ENCODE data around the gene RANBP1.

RANBP1 gene

GRCh38 chr22:20137671-20138416 is 21.9 kb downstream of the RANBP1 start:
- peak overlapping the region in 1 of 5 donors; percentile 43 for H3K9ac ChIP-seq (ENCODE audit: low read length in 5 of 5)
- peaks cover 0 to 45% (median 24%) of the 10 kb centered on the region in 5 donors for H3K36me3 ChIP-seq (ENCODE audit: control insufficient read depth in 5 of 5, insufficient read depth in 5 of 5, low read length in 5 of 5)
- no peaks in the 10 kb centered on the region for H3K9me3 ChIP-seq (ENCODE audit: control insufficient read depth in 5 of 5, low read length in 5 of 5)
- no peak overlapping the region for H3K4me3 ChIP-seq (ENCODE audit: low read depth in 1 of 5, low read length in 5 of 5)
- H3K27ac ChIP-seq (ENCODE audit: low read depth, low read length) = no peak overlapping the region
- H3K27me3 ChIP-seq (ENCODE audit: control insufficient read depth in 5 of 5, insufficient read depth in 4 of 5, low read length in 5 of 5) = no peaks in the 10 kb centered on the region
- peaks cover 6 to 54% (median 52%) of the 10 kb centered on the region in 5 donors for H3K4me1 ChIP-seq (ENCODE audit: control insufficient read depth in 5 of 5, insufficient read depth in 5 of 5, low read length in 5 of 5)

GRCh38 chr22:20138417-20138738 is 22.5 kb downstream of the RANBP1 start:
- Histone ChIP-seq H3K27ac (ENCODE audit: low read depth, low read length) (no peak overlapping the region), H3K9me3 (ENCODE audit: control insufficient read depth in 5 of 5, low read length in 5 of 5) (no peaks in the 10 kb centered on the region), H3K4me3 (ENCODE audit: low read depth in 1 of 5, low read length in 5 of 5) (no peak overlapping the region)

DNA sequence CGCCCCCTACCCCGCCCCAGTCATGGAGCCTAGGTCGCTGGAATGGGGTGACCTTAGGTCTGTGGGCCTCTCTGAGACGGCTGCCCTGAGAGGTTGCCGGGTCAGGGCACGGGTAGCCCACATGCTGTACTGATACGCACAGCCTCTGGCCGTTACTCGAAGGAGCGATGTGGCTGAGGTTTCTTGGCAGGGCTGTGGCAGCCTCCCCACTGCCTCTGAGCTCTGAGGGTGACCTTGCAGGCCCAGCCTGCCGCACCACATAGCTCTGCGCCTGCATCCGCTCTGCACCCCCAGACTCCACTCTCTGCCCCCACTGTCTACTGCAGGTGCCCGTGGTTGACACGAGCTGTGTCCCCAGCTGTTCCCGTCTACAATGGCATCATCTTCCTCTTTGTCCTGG is 23.0 kb downstream of the RANBP1 start:
- H3K4me3 ChIP-seq (ENCODE audit: low read depth in 1 of 5, low read length in 5 of 5) = no peak overlapping the region
- H3K27ac ChIP-seq (ENCODE audit: low read depth, low read length) = no peak overlapping the region
- peaks cover 6 to 44% (median 42%) of the 10 kb centered on the region in 5 donors for H3K4me1 ChIP-seq (ENCODE audit: control insufficient read depth in 5 of 5, insufficient read depth in 5 of 5, low read length in 5 of 5)
- no peaks in the 10 kb centered on the region for H3K9me3 ChIP-seq (ENCODE audit: control insufficient read depth in 5 of 5, low read length in 5 of 5)
- H3K9ac ChIP-seq (ENCODE audit: low read length in 5 of 5) = no peak overlapping the region
- peaks cover 0 to 55% (median 32%) of the 10 kb centered on the region in 5 donors for H3K36me3 ChIP-seq (ENCODE audit: control insufficient read depth in 5 of 5, insufficient read depth in 5 of 5, low read length in 5 of 5)
- H3K27me3 ChIP-seq (ENCODE audit: control insufficient read depth in 5 of 5, insufficient read depth in 4 of 5, low read length in 5 of 5) = no peaks in the 10 kb centered on the region

More at GRCh38 chr22:20138417-20138738, 22.5 kb downstream of the RANBP1 start:
- Histone ChIP-seq H3K27me3 (ENCODE audit: control insufficient read depth in 5 of 5, insufficient read depth in 4 of 5, low read length in 5 of 5) (no peaks in the 10 kb centered on the region), H3K4me1 (ENCODE audit: control insufficient read depth in 5 of 5, insufficient read depth in 5 of 5, low read length in 5 of 5) (peaks cover 6 to 49% (median 47%) of the 10 kb centered on the region in 5 donors), H3K36me3 (ENCODE audit: control insufficient read depth in 5 of 5, insufficient read depth in 5 of 5, low read length in 5 of 5) (peaks cover 0 to 50% (median 27%) of the 10 kb centered on the region in 5 donors), H3K9ac (ENCODE audit: low read length in 5 of 5) (no peak overlapping the region)

GRCh38 chr22:20139391-20140106 is 23.6 kb downstream of the RANBP1 start:
- peaks cover 0 to 61% (median 37%) of the 10 kb centered on the region in 5 donors for H3K36me3 ChIP-seq (ENCODE audit: control insufficient read depth in 5 of 5, insufficient read depth in 5 of 5, low read length in 5 of 5)
- no peak overlapping the region for H3K27ac ChIP-seq (ENCODE audit: low read depth, low read length)
- no peaks in the 10 kb centered on the region for H3K27me3 ChIP-seq (ENCODE audit: control insufficient read depth in 5 of 5, insufficient read depth in 4 of 5, low read length in 5 of 5)

GRCh38 chr22:20140107-20140445 is 24.2 kb downstream of the RANBP1 start:
- Histone ChIP-seq H3K4me1 (ENCODE audit: control insufficient read depth in 5 of 5, insufficient read depth in 5 of 5, low read length in 5 of 5) (peaks cover 6 to 33% (median 31%) of the 10 kb centered on the region in 5 donors), H3K36me3 (ENCODE audit: control insufficient read depth in 5 of 5, insufficient read depth in 5 of 5, low read length in 5 of 5) (peaks cover 0 to 65% (median 37%) of the 10 kb centered on the region in 5 donors), H3K9ac (ENCODE audit: low read length in 5 of 5) (no peak overlapping the region), H3K9me3 (ENCODE audit: control insufficient read depth in 5 of 5, low read length in 5 of 5) (no peaks in the 10 kb centered on the region), H3K27ac (ENCODE audit: low read depth, low read length) (no peak overlapping the region), H3K27me3 (ENCODE audit: control insufficient read depth in 5 of 5, insufficient read depth in 4 of 5, low read length in 5 of 5) (no peaks in the 10 kb centered on the region), H3K4me3 (ENCODE audit: low read depth in 1 of 5, low read length in 5 of 5) (no peak overlapping the region)

More at GRCh38 chr22:20139391-20140106, 23.6 kb downstream of the RANBP1 start:
- H3K9ac ChIP-seq (ENCODE audit: low read length in 5 of 5) = no peak overlapping the region
- H3K4me3 ChIP-seq (ENCODE audit: low read depth in 1 of 5, low read length in 5 of 5) = no peak overlapping the region
- peaks cover 6 to 37% (median 36%) of the 10 kb centered on the region in 5 donors for H3K4me1 ChIP-seq (ENCODE audit: control insufficient read depth in 5 of 5, insufficient read depth in 5 of 5, low read length in 5 of 5)
- no peaks in the 10 kb centered on the region for H3K9me3 ChIP-seq (ENCODE audit: control insufficient read depth in 5 of 5, low read length in 5 of 5)

DNA sequence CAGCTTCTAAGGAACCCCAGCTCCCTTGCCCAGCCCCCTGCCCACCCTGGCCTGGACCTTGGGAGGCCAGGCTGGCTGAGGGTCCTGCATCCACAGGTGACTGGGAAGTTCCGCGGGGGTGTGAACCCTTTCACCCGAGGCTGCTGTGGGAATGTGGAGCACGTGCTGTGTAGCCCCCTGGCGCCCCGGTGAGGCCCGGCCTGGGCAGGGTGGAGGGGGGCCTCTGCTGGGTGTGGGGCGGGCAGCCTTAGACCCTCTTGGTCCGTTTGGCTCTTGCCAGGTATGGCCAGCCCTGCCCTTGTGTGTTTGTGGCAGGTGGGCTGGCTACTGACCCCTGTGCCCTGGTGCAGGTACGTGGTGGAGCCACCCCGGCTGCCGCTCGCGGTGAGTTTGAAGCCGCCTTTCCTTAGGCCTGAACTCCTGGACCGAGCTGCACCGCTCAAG is 24.6 kb downstream of the RANBP1 start:
- Histone ChIP-seq H3K27ac (ENCODE audit: low read depth, low read length) (no peak overlapping the region), H3K9me3 (ENCODE audit: control insufficient read depth in 5 of 5, low read length in 5 of 5) (no peaks in the 10 kb centered on the region), H3K27me3 (ENCODE audit: control insufficient read depth in 5 of 5, insufficient read depth in 4 of 5, low read length in 5 of 5) (no peaks in the 10 kb centered on the region), H3K4me1 (ENCODE audit: control insufficient read depth in 5 of 5, insufficient read depth in 5 of 5, low read length in 5 of 5) (peaks cover 6 to 29% (median 26%) of the 10 kb centered on the region in 5 donors), H3K36me3 (ENCODE audit: control insufficient read depth in 5 of 5, insufficient read depth in 5 of 5, low read length in 5 of 5) (peaks cover 0 to 68% (median 40%) of the 10 kb centered on the region in 5 donors), H3K4me3 (ENCODE audit: low read depth in 1 of 5, low read length in 5 of 5) (no peak overlapping the region), H3K9ac (ENCODE audit: low read length in 5 of 5) (no peak overlapping the region)

GRCh38 chr22:20141186-20142077 is 25.5 kb downstream of the RANBP1 start:
- H3K9me3 ChIP-seq (ENCODE audit: control insufficient read depth in 5 of 5, low read length in 5 of 5) = no peaks in the 10 kb centered on the region
- H3K4me1 ChIP-seq (ENCODE audit: control insufficient read depth in 5 of 5, insufficient read depth in 5 of 5, low read length in 5 of 5) = peaks cover 3 to 20% (median 18%) of the 10 kb centered on the region in 5 donors
- no peaks in the 10 kb centered on the region for H3K27me3 ChIP-seq (ENCODE audit: control insufficient read depth in 5 of 5, insufficient read depth in 4 of 5, low read length in 5 of 5)
- H3K9ac ChIP-seq (ENCODE audit: low read length in 5 of 5) = peak overlapping the region in 1 of 5 donors; percentile 43
- H3K36me3 ChIP-seq (ENCODE audit: control insufficient read depth in 5 of 5, insufficient read depth in 5 of 5, low read length in 5 of 5) = peaks cover 0 to 64% (median 41%) of the 10 kb centered on the region in 5 donors
- no peak overlapping the region for H3K4me3 ChIP-seq (ENCODE audit: low read depth in 1 of 5, low read length in 5 of 5)
- H3K27ac ChIP-seq (ENCODE audit: low read depth, low read length) = no peak overlapping the region

DNA sequence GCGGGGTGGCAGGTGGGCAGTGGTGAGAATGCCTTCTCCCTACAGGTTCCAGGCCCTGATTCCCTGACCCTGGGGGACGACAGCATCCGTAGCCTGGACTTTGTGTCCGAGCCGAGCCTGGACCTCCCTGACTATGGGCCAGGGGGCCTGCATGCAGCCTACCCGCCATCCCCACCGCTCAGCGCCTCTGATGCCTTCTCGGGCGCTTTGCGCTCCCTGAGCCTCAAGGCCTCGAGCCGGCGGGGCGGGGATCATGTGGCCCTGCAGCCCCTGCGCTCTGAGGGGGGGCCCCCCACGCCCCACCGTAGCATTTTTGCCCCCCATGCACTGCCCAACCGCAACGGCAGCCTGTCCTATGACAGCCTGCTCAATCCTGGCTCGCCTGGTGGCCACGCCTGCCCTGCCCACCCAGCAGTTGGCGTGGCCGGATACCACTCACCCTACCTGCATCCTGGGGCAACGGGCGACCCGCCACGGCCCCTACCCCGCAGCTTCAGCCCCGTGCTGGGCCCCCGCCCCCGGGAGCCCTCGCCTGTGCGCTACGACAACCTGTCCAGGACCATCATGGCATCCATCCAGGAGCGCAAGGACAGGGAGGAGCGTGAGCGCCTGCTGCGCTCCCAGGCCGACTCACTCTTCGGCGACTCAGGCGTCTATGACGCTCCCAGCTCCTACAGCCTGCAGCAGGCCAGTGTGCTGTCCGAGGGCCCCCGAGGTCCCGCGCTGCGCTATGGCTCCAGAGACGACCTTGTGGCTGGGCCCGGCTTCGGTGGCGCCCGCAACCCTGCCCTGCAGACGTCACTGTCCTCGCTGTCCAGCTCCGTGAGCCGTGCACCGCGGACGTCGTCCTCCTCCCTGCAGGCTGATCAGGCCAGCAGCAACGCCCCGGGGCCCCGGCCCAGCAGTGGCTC is 27.1 kb downstream of the RANBP1 start:
- no peak overlapping the region for H3K4me3 ChIP-seq (ENCODE audit: low read depth in 1 of 5, low read length in 5 of 5)
- no peak overlapping the region for H3K9ac ChIP-seq (ENCODE audit: low read length in 5 of 5)
- H3K27ac ChIP-seq (ENCODE audit: low read depth, low read length) = no peak overlapping the region
- peaks cover 0 to 64% (median 41%) of the 10 kb centered on the region in 5 donors for H3K36me3 ChIP-seq (ENCODE audit: control insufficient read depth in 5 of 5, insufficient read depth in 5 of 5, low read length in 5 of 5)
- no peaks in the 10 kb centered on the region for H3K27me3 ChIP-seq (ENCODE audit: control insufficient read depth in 5 of 5, insufficient read depth in 4 of 5, low read length in 5 of 5)
- H3K4me1 ChIP-seq (ENCODE audit: control insufficient read depth in 5 of 5, insufficient read depth in 5 of 5, low read length in 5 of 5) = peaks cover 0 to 5% (median 3%) of the 10 kb centered on the region in 5 donors
- H3K9me3 ChIP-seq (ENCODE audit: control insufficient read depth in 5 of 5, low read length in 5 of 5) = no peaks in the 10 kb centered on the region
